HG03097 (cell line): ENCODE data around the gene STRN3.
"Not testable (repeated sequence)": the region's sequence is repeated elsewhere in the genome, so short reads cannot be mapped to it uniquely, and the experiment has no call there.

ENCODE experiments used
- ATAC-seq: cut with Tn5 transposase; IDR thresholded peaks from one replicate; pipeline ENCODE4 v1.9.1; 2021; ENCODE audit not compliant: unreplicated experiment, low FRiP score

Gene STRN3, protein sequence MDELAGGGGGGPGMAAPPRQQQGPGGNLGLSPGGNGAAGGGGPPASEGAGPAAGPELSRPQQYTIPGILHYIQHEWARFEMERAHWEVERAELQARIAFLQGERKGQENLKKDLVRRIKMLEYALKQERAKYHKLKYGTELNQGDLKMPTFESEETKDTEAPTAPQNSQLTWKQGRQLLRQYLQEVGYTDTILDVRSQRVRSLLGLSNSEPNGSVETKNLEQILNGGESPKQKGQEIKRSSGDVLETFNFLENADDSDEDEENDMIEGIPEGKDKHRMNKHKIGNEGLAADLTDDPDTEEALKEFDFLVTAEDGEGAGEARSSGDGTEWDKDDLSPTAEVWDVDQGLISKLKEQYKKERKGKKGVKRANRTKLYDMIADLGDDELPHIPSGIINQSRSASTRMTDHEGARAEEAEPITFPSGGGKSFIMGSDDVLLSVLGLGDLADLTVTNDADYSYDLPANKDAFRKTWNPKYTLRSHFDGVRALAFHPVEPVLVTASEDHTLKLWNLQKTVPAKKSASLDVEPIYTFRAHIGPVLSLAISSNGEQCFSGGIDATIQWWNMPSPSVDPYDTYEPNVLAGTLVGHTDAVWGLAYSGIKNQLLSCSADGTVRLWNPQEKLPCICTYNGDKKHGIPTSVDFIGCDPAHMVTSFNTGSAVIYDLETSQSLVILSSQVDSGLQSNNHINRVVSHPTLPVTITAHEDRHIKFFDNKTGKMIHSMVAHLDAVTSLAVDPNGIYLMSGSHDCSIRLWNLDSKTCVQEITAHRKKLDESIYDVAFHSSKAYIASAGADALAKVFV

DNA sequence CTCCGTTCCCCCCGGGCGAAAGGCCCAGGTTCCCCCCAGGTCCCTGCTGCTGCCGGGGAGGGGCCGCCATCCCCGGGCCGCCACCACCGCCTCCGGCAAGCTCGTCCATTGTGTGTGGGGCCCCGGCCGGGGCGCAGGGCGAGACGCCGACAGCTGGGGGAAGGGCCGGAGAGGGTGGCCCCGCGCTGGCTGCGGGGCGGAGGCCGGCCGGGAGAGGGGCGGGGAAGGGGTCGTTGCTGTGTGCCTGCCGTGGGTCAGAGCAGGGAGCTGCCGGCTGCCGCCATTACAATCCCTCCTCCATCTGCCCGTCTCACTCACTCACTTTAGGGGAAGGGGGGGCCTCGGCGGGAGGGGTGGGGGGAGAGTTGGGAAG lies at the start of gene STRN3:
TSS of gene STRN3 (minus strand) at position 303 of the 373 bp plus-strand sequence. CDS start at position 109, 194 bp downstream.
- ATAC-seq: no peak

DNA sequence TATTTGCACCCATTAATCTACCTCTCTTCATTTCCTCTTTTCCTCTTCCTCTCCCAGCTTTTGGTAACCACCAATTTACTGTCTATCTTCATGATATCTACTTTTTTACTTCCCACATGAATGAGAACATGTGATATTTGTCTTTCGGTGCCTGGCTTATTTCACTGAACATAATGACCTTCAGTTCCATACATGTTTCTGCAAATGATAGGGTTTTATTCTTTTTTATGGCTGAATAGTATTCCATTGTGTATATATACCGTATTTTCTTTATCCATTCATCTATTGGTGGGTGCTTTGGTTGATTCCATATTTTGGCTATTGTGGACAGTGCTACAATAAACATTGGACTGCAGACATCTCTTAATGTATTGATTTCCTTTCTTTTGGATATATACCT lies 49.0 kb upstream of the STRN3 start:
- no peak for ATAC-seq

DNA sequence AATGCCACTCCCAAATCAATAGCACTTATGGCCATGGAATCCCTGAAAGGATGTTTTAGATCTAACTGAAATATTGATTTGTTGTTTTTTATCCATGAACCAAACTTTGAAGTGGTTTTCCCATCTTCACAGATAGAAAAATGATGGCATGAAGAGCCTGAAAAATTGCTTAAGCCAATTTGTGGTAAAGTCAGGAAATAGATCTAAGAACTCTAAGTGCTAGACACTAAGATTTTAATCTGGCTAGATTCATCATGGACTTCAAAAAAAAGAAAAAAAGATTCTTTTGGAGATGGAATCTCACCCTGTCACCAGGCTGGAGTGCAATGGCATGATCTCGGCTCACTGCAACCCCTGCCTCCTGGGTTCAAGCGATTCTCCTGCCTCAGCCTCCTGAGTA lies 45.0 kb upstream of the STRN3 start:
- ATAC-seq: no peak

DNA sequence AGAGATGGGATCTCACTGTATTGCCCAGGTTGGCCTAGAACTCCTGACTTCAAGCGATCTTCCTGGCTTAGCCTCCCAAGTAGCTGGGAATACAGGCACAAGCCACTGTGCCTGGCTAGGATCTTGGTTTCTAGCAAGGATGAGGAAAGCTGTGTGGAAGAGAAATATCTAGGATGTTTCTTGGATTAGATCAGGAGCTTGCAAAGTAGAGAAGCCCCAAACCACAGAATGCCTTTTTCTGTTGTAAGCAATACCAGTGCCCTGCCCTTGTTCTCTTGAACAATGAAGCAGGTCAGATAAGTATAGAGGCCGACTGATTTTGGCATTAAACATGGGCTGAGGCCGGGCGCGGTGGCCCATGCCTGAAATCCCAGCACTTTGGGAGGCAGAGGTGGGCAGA lies 44.3 kb upstream of the STRN3 start:
- ATAC-seq: no peak

DNA sequence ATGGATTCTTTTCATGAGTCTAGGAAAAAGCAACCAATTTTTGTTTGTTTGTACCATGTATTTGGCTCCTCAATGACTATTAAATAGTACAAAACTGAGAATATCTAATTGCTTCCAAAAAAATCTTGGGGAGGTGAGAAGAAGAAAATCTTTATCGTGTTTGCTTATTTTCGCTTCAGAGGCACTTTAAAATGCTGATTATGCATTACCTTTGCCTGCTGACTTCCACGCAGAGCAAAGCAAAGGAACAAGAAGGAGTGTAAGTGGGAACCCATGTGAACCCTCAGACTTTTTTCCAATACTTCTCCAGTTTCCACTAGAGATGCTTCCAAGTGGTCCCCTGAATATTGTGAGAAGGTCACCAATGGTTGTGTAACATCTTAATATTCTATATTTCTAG lies 43.2 kb upstream of the STRN3 start:
- no peak for ATAC-seq

DNA sequence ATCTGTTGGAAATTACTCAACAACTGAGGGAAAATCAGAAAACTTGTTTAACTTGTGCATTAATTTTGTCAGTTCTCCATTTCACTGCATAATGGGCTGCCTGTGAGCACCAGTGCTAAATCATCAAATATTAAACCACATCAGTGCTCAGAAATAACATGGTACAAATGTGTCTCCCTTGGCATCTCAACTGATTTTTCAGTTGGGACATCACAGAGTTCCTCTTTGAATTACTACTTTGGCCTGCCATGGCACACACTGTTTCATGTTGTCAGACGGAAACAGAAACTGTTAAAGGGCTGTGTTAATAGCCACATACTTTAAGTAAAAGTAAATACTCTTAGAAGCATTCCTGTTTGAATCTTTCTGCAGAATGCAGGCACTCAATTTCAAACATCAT lies 42.1 kb upstream of the STRN3 start:
- ATAC-seq: no peak

DNA sequence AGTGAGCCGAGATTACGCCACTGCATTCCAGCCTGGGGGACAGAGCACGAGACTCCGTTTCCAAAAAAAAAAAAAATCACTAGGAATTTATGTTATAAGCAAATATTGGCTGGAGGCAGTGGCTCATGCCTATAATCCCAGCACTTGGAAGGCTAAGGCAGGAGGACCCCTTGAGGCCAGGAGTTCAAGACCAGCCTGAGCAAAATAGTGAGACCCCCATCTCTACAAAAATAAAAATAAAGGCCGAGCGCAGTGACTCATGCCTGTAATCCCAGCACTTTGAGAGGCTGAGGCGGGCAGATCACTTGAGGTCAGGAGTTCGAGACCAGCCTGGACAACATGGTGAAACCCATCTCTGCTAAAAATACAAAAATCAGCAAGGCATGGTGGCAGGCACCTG lies 36.7 kb upstream of the STRN3 start:
- not testable (repeated sequence) for ATAC-seq

DNA sequence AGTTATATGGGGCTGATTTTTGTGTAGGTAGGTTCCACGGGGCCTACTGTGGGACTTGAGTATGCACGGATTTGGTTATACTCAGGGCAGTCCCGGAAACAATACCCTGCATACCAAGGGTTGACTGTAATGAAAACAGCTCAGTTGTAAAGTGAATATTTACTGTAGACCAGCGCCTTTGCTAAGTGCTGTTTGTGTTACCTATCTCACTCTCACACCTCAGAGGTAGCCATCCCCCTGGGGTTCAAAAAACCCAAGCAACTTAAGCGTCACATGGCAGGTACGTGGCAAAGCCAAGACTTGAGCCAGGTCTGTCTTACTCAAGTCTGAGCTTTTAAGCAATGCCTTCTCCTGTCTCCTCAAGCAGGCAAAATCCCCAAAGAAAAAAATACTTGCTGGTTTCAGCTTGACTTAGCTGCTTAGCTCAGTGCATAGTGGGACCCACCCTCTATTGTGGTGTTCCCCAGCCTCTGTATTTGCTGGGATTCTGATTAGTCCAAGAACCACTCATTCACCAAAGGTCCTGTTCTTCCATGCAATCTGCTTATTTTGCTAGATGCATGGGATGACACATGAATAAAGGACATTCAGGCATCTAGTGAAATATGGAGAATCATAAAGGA lies 34.2 kb upstream of the STRN3 start:
- no peak for ATAC-seq

DNA sequence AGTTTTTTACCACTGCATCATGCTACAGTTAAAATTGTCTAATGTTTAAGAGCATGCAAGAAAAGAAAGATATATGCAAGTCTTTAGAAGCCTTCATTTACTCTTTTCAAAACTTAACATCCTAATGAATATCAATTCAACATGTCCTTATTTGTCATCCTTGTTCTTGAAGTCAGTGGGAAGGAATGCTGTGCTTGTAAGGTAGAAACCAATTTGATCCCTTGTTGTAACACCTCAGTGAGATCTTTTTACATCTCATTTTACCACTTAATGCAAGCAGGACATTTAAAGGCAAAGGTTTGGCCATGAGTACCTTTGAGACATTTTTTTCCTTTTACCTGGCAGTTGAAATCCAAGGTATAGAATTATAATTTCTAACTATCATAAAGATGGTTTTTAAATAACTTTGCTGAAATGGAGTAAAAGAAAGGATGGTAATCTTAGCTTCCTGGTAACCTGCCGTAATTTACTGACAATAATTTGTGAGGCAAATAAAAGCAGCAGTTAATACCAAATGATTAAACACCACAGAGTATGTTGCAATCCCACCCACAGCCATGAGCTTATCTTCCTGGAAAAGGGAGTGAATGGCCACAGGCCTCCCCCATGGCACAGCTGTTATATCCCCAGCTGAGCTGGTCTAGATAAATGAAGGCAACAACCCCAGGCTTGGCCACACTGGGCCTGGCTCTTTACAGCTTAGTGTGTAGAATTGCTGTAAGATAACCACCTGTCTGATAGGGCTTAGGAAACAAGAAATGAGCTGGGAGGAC lies 33.2 kb upstream of the STRN3 start:
- ATAC-seq: no peak

DNA sequence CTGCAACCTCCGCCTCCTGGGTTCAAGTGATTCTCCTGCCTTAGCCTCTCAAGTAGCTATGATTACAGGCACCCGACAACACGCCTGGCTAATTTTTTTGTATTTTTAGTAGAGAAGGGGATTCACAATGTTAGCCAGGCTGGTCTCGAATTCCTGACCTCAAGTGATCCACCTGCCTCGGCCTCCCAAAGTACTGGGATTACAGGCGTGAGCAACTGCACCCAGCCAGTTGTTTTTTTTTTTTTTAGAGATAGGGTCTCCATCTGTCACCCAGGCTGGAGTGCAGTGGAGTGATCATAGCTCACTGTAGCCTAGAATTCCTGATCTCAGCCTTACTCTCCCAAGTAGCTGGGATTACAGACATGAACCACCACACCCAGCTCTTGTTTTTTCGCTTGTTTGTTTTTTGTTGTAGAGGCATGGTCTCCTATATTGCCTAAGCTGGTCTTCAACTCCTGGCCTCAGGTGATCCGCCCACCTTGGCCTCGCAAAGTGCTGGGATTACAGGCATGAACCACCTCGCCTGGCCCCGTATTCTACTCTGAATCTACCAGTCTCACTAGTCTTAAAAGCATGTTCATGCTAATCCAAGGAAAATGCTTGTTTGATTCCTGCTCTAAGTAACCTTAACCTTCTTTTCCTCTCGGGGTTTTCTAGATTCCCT lies 31.7 kb upstream of the STRN3 start:
- no peak for ATAC-seq

DNA sequence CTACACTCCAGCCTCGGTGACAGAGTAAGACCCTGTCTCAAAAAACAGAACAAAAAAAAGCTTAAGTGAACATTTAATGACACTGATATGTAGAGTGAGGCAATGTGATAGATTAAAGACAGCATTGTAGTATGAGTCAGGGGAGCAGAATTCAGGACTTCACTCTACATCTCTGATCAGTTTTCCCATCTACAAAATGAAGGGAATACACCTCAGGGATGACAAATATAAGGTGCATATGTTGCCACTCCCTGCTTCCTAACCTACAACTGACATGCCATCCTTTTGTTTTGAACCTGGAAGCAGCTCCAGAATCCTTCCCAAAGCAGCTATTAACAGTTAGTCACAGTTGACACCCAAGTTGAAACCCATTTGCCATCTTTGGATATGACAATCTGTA lies 30.9 kb upstream of the STRN3 start:
- ATAC-seq: no peak

DNA sequence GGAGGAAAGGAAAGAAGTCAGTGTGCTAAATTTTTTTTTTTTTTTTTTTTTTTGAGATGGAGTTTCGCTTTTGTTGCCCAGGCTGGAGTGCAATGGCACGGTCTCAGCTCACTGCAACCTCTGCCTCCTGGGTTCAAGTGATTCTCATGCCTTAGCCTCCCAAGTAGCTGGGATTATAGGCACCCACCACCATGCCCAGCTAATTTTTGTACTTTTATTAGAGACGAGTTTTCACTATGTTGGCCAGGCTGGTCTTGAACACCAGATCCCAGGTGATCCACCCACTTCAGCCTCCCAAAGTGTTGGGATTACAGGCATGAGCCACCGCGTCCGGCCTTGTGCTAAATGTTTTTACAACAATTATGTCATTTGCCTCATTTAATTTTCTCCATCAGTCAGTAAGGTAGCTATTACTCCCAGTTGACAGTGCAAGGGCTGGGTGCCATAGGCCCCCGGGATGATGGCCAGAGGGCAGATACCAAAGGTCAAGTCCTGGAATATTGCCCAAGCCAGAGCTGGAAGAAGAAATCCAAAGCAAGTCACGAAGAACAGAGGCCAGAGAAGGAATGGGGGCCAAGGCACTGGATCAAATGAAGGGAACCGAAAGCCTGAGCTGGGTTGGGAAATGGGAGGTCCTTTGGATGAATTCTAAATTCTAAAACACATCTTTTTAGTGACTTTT lies 26.9 kb upstream of the STRN3 start:
- ATAC-seq: not testable (repeated sequence)

DNA sequence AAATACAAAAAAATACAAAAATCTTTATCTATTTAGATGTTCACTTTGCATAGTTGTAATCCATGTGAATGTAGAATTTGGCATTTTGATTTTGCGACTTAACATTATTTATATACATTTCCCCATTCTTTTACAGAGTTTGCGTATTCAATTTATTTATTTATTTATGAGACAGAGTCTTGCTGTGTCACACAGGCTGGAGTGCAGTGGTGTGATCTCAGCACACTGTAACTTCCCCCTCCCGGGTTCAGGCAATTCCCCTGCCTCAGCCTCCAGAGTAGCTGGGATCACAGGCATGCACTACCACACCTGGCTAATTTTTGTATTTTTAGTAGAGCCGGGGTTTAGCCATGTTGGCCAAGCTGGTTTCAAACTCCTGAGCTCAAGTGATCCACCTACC lies 25.3 kb upstream of the STRN3 start:
- no peak for ATAC-seq

DNA sequence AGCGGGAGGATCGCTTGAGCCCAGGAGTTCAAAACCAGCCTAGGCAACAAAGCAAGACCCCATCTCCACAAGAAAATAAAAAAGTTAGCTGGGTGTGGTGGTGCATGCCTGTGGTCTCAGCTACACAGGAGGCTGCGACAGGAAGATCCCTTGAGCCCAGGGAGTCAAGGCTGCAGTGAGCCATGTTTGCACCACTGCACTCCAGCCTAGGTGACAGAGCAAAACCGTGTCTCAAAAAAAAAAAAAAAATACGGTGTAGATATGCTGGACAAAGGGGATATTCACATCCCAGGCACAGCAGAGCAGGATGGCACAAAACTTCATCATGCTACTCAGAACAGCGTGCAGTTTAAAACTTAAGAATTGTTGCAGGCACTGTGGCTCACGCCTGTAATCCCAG lies 24.8 kb upstream of the STRN3 start:
- ATAC-seq: no peak

DNA sequence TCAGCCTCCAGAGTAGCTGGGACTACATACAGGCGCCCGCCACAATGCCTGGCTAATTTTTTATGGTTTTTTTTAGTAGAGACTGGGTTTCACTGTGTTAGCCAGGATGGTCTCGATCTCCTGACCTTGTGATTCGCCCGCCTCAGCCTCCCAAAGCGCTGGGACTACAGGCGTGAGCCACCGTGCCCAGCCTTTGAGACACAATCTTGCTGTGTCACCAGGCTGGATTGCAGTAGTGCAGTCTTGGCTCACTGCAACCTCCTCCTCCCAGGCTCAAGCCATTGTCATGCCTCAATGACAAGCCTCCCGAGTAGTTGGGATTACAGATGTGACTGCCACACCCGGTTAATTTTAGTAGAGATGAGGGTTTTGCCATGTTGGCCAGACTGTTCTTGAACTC lies 21.3 kb upstream of the STRN3 start:
- no peak for ATAC-seq

DNA sequence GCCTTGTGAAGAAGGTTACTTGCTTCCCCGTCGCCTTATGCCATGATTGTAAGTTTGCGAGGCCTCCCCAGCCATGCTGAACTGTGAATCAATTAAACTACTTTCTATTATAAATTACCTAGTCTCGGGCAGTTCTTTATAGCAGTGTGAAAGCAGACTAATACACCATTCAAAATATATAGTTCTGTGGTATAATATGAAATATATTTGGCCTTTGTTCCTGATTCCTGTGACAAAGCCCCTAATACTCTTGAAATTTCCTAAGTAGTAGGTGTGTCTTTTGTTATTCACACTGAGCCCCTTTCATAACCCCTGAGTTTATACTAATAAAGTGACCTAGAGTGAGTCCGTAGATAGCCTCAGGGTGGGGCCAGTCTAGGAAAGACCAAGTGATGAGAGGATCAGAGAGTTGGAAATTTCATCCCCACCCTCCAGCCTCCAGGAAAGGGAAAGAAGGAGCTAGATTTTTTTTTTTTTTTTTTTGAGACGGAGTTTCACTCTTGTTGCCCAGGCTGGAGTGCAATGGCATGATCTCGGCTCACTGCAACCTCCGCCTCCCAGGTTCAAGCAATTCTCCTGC lies 19.4 kb upstream of the STRN3 start:
- no peak for ATAC-seq

DNA sequence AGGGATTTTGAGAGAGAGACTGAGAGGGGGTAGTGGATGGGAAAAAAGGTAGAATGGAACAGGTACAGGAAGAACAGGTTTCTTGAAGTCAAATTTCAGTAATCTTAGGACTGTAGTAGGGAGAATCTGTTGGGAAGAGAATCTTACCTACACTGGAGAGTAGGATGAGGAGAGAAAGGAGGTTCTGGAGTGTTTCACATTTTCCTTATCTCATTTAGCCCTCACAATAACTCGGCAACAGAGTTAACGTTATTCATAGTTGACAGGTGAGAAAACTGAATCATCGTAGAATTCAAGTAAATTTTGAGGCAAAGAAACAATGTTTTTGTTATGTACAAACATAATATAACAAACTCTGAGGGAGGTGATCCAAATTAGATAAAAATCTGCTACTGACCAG lies 17.2 kb upstream of the STRN3 start:
- ATAC-seq: no peak

DNA sequence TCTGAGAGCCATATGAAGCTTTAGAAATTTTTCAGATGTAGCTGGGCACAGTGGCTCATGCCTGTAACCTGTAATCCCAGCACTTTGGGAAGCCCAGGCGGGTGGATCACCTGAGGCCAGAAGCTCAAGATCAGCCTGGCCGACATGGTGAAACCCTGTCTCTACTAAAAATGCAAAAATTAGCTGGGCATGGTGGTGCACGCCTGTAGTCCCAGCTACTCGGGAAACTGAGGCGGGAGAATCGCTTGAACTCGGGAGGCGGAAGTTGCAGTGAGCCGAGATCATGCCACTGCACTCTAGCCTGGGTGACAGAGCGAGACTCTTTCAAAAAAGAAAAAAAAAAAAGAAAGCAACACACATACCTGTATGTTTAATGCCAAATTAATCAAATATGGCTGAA lies 16.7 kb upstream of the STRN3 start:
- not testable (repeated sequence) for ATAC-seq

DNA sequence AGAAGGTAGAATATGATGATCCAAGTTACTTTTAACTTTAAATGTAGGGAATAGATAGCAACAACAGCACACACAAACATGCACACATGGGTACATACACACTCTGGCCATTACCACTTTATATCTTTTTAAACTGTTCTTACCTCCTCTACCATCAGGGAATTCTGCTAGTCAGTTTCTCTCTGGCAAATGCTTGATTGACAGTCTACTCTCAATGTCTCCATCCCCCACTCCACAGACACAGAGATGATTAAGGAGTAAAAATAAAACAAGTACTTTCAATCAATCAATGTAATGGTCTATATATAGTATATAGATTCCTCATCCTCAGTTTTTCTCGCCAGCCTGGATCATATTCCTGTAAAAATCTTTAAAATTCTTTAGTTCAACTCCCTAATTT lies 16.1 kb upstream of the STRN3 start:
- ATAC-seq: no peak
